GM18861 (cell line): Measurements from ENCODE around the gene D2HGDH.

Experiments used
- ATAC-seq: cut with Tn5 transposase; IDR thresholded peaks from one replicate; pipeline ENCODE4 v1.9.1; 2021; ENCODE audit not compliant: unreplicated experiment

Gene D2HGDH

GRCh38 chr2:241734467-241735208, at the start of gene D2HGDH:
D2HGDH (plus strand) TSS chr2:241734630; CDS start chr2:241735225, 595 bp downstream.
- ATAC-seq: peak; percentile 62

- no peak for ATAC-seq
Observed at GRCh38 chr2:241686324-241686649, 48.1 kb upstream of the D2HGDH start.

GRCh38 chr2:241686650-241687425, 47.6 kb upstream of the D2HGDH start, which contains the start of gene DTYMK:
DTYMK (minus strand) TSS chr2:241686815; CDS start chr2:241686783, 32 bp downstream.
- peak; percentile 91 for ATAC-seq

GRCh38 chr2:241689306-241689705, 45.1 kb upstream of the D2HGDH start:
- no peak for ATAC-seq

- ATAC-seq: no peak
Observed at GRCh38 chr2:241690202-241690717, 44.2 kb upstream of the D2HGDH start.

GRCh38 chr2:241692448-241692847, 42.0 kb upstream of the D2HGDH start:
- no peak for ATAC-seq

GRCh38 chr2:241695651-241696050, 38.8 kb upstream of the D2HGDH start:
- no peak for ATAC-seq

- ATAC-seq: no peak
Observed at GRCh38 chr2:241701149-241701398, 33.4 kb upstream of the D2HGDH start.

- peak; percentile 49 for ATAC-seq
Observed at GRCh38 chr2:241701399-241702154, 32.9 kb upstream of the D2HGDH start, which contains the start of gene ING5. ING5 (plus strand) TSS chr2:241702039; CDS start chr2:241702066, 27 bp downstream.

GRCh38 chr2:241702155-241703031, 32.0 kb upstream of the D2HGDH start:
- ATAC-seq: peak; percentile 50

GRCh38 chr2:241703032-241703604, 31.3 kb upstream of the D2HGDH start:
- ATAC-seq: no peak

- no peak for ATAC-seq
Observed at GRCh38 chr2:241706537-241706936, 27.9 kb upstream of the D2HGDH start.

GRCh38 chr2:241708879-241709278, 25.6 kb upstream of the D2HGDH start:
- ATAC-seq: no peak

GRCh38 chr2:241719093-241719492, 15.3 kb upstream of the D2HGDH start:
- ATAC-seq: no peak

- ATAC-seq: no peak
Observed at GRCh38 chr2:241720099-241720498, 14.3 kb upstream of the D2HGDH start.

GRCh38 chr2:241720560-241720959, 13.9 kb upstream of the D2HGDH start:
- no peak for ATAC-seq

GRCh38 chr2:241721852-241722251, 12.6 kb upstream of the D2HGDH start:
- no peak for ATAC-seq

GRCh38 chr2:241722896-241723454, 11.5 kb upstream of the D2HGDH start:
- ATAC-seq: no peak

- no peak for ATAC-seq
Observed at GRCh38 chr2:241724259-241724974, 10.0 kb upstream of the D2HGDH start.
